KBM-7 (cell line): Measurements from ENCODE around the gene GSTT2.

Source experiments
- DNase-seq: peaks from one replicate; pipeline ENCODE4 v3.0.0-alpha.2; 2015
- in situ Hi-C: fragments of 300-500 bp; cut with MboI; formaldehyde crosslinking; loops from 2 replicates; pipeline ENCODE4 v1.14.3; 2020; ENCODE audit warnings: low sequenced_read_pairs, low pct_unique_long_range_greater_than_20kb, mixed read lengths

GSTT2 gene

GRCh38 chr22:24030186-24030702 is 50.3 kb downstream of the GSTT2 start:
- DNase-seq, result no peak
- in situ Hi-C loops, result no loop called here
